Right lobe of liver (tissue), 6 donors: ENCODE results near the gene PKD2. TPM values are rescaled to one million over a fixed set of nuclear protein-coding genes. Genes with fewer than 3 reads are reported as not detected.
"Not testable (repeated sequence)": the region's sequence is repeated elsewhere in the genome, so short reads cannot be mapped to it uniquely, and the experiment has no call there.

ENCODE experiments used
- ATAC-seq, 4 donors: fragments of 200-7000 bp; cut with Tn5 transposase; one replicate each; pipeline ENCODE4 v1.9.1; 2020; ENCODE audit warnings: mild to moderate bottlenecking in 4 of 4, moderate library complexity in 4 of 4
- DNase-seq, 3 donors: peaks; one replicate each; pipeline ENCODE4 v3.0.0-alpha.2; 2020
- H3K27ac ChIP-seq, 3 donors: fragments of 200-600 bp; one replicate each; pipeline ENCODE4 v1.8.0; 2022
- H3K27me3 ChIP-seq, 2 donors: fragments of 200-600 bp; one replicate each; pipeline ENCODE4 v1.8.0; 2022
- H3K36me3 ChIP-seq, 4 donors: fragments of 200-600 bp; sonication (generic) in 1 of 4; one replicate each; pipeline versions ENCODE4 v1.5.1 to v1.8.0; 2017 to 2022; ENCODE audit warnings: control low read depth in 1 of 4
- H3K4me1 ChIP-seq, 4 donors: fragments of 200-600 bp; sonication (generic) in 1 of 4; one replicate each; pipeline versions ENCODE4 v1.5.1 to v1.8.0; 2017 to 2022; ENCODE audit warnings: control low read depth in 1 of 4
- H3K4me3 ChIP-seq, 3 donors: fragments of 200-600 bp; one replicate each; pipeline ENCODE4 v1.8.0; 2022
- H3K9me3 ChIP-seq, 4 donors: fragments of 200-600 bp; sonication (generic) in 1 of 4; one replicate each; pipeline versions ENCODE4 v1.5.1 to v1.8.0; 2017 to 2022; ENCODE audit warnings: control low read depth in 1 of 4
- CTCF ChIP-seq, 4 donors: fragments of 200-600 bp in 3 of 4; fragments of 450-650 bp in 1 of 4; IDR thresholded peaks; one replicate each; pipeline versions ENCODE4 v1.5.1 to v1.8.0; 2016 to 2022; ENCODE audit warnings: antibody characterized with exemption in 4 of 4, mild to moderate bottlenecking in 2 of 4
- POLR2A ChIP-seq: fragments of 450-650 bp; IDR thresholded peaks from one replicate; pipeline ENCODE4 v1.6.1; 2017; ENCODE audit warnings: antibody characterized with exemption, mild to moderate bottlenecking
- WGBS: methylation state at CpG from one replicate; pipeline ENCODE4 v1.1.6; 2018; ENCODE audit warnings: low coverage, low lambda C conversion rate; ENCODE audit not compliant: insufficient coverage; ENCODE audit errors: missing lambda C conversion rate; 5-methylcytosine and 5-hydroxymethylcytosine counted together
- intact Hi-C, 2 donors: fragments of 100-400 bp; cut with DNase I; formaldehyde crosslinking; loops; one replicate each; pipeline versions ENCODE4 v1.11.2 to v1.14.1; 2022
- small RNA-seq, 2 experiments: library from RNA; depleted of rRNA; stranded (forward); fragments of <200 nt; gene quantifications; one replicate each; pipeline ENCODE3, GENCODE V24; 2016
- total RNA-seq, 6 experiments: library from RNA; depleted of rRNA in 2 of 6; stranded (reverse); fragments of >200 nt in 2 of 6; fragmentation: NEBNext Ultra II Directional in 3 of 6; extraction: Animal tissue kit (Norgen Biotek cat#: 25700) in 3 of 6; gene quantifications; one replicate each; pipeline versions ENCODE4 v1.1.0 to v1.2.4, GENCODE V29; 2016 to 2023
- donor health status: DM: no; HTN: yes; CAD: no.
- donor health status: DM: no; HTN: no; CAD: no.
- donor health status: DM: no; HTN: no; CAD: no.
- donor health status: DM: no; HTN: yes; CAD: no.
- donor health status: DM: no; HTN: yes; CAD: no.

The PKD2 gene
- total RNA-seq, 6 experiments from 2014 or later, result 5.5 to 9.0 (median 6.7) TPM

- Histone ChIP-seq H3K4me1 (peaks cover 0 to 8% (median under 1%) of the 10 kb centered on the region in 4 donors), H3K4me3 (no peak overlapping the region), H3K27ac (no peak overlapping the region), H3K27me3 (no peaks in the 10 kb centered on the region), H3K36me3 (no peaks in the 10 kb centered on the region), H3K9me3 (peaks cover 0 to 11% (median 0%) of the 10 kb centered on the region in 4 donors)
- intact Hi-C loops, result no loop called here
- DNase-seq (no peak), ATAC-seq (no peak)
- 82% methylated on average over 5 of the region's 5 CpGs for WGBS
- TF ChIP-seq CTCF (IDR thresholded peaks at IDR 0.05) (no peak), POLR2A (no peak)
These were observed 108.2 kb downstream of the PKD2 start for GRCh38 chr4:88115587-88115986.

- intact Hi-C loops, result no loop called here
These were observed 112.5 kb downstream of the PKD2 start for GRCh38 chr4:88119943-88120342.

DNA sequence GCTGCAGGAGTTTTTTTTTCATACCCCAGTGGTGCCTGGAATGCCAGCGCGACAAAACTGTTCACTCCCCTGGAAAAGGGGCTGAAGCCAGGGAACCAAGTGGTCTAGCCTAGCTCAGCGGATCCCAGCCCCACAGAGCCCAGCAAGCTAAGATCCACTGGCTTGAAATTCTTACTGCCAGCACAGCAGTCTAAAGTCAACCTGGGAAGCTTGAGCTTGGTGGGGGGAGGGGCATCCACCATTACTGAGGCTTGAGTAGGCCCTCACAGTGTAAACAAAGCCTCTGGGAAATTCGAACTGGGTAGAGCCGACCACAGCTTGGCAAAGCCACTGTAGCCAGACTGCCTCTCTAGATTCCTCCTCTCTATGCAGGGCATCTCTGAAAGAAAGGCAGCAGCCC, 114.8 kb downstream of the PKD2 start:
- H3K4me3 ChIP-seq, intact Hi-C loops, H3K27me3 ChIP-seq, ATAC-seq, H3K27ac ChIP-seq, H3K36me3 ChIP-seq, DNase-seq, H3K4me1 ChIP-seq: not testable (repeated sequence)
- 80% methylated on average over 4 of the region's 5 CpGs for WGBS
- peaks cover 0 to 11% (median 0%) of the 10 kb centered on the region in 4 donors for H3K9me3 ChIP-seq

More at GRCh38 chr4:88119943-88120342, 112.5 kb downstream of the PKD2 start:
- Histone ChIP-seq H3K36me3 (no peaks in the 10 kb centered on the region), H3K27ac (no peak overlapping the region), H3K4me1 (no peaks in the 10 kb centered on the region), H3K4me3 (no peak overlapping the region), H3K9me3 (peaks cover 0 to 11% (median 0%) of the 10 kb centered on the region in 4 donors), H3K27me3 (no peaks in the 10 kb centered on the region)
- no peak for TF ChIP-seq POLR2A
- TF ChIP-seq CTCF (IDR thresholded peaks at IDR 0.05), result no peak
- 85% methylated on average over 2 of the region's 2 CpGs for WGBS
- no peak for DNase-seq
- ATAC-seq, result no peak

Small RNA genes within 50 kb of the gene (small RNA-seq; reads per million reads assigned to genes)
- 0 reads per million in 2 experiments for gene RNU1-36P

Other genes with a start within 250 kb of the PKD2 start
- not detected for gene IBSP, start 208.1 kb upstream of the PKD2 start, total RNA-seq
- gene MEPE, start 174.7 kb upstream of the PKD2 start, total RNA-seq, result not detected
- gene SPP1, start 31.9 kb upstream of the PKD2 start, total RNA-seq, result 100 to 1,000 TPM in 1 of 6 experiments, 10 to 100 TPM in 2, 1 to 10 TPM in 3; 6.0 to 240 (median 15.5) TPM
- 10 to 100 TPM in 2 of 6 experiments, 1 to 10 TPM in 4; 6.4 to 11.4 (median 8.1) TPM for gene ABCG2, start 151.0 kb downstream of the PKD2 start, total RNA-seq